GM10248 (cell line): ENCODE data around the gene CADM1.
"Not testable (repeated sequence)": the region's sequence is repeated elsewhere in the genome, so short reads cannot be mapped to it uniquely, and the experiment has no call there.

ENCODE experiments used
- CTCF ChIA-PET: fragments of 300-600 bp; sonication (Branson Sonifier 250); formaldehyde crosslinking; extraction: SDS; loops from one replicate; lab custom pipeline; 2021; ENCODE audit warnings: antibody characterized with exemption; lab: Yijun Ruan, JAX
- POLR2A ChIA-PET: fragments of 350-650 bp; sonication (Branson Sonifier 250); formaldehyde crosslinking; extraction: SDS; loops from one replicate; lab custom pipeline; 2020; ENCODE audit warnings: antibody characterized with exemption; lab: Yijun Ruan, JAX
- DNase-seq: peaks from one replicate; pipeline ENCODE4 v3.0.0; 2012; ENCODE audit errors: extremely low spot score
- CTCF ChIP-seq: IDR thresholded peaks from 2 replicates; pipeline ENCODE4 v1.5.1; 2012; ENCODE audit warnings: mild to moderate bottlenecking, low read depth; ENCODE audit errors: extremely low read depth, missing control alignments, control extremely low read depth

CADM1 gene

DNA sequence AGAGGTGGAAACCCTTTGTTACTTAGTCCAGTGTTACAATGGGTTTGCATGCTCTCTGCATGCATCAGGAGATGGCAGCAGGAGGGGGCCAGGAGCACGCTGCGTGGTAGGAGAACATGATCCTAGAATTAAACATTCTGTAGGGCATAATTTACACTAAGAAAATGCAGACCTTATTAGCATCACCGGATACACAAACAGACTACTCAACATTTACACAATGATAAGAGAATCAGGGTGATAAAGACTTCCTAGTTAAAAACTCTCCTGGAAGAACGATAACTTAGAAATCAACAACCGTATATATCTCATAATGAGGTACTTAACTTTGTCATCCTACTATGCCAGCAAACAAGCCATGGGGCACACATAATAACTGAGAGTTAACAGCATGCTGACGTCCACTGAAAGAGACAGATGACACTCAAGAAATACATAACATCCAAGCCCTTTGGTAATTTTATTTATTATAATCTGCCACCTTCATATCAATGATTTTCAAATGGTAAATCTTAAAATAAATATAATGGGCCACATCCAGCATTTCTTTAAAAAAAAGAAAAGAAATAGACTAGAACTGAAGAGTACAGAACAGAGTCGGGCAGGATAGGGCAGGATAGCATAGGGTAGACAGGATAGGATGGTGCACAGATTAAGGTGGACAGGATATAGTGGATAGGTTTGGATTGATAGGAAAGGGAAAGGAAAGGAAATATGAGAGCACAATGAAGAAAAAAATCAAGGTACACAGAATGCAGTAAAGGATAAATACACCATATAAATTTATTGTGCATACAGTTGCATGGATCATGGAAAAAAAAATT, 27.5 kb downstream of the CADM1 start:
- ChIA-PET CTCF (no interaction called here), POLR2A (no interaction called here)
- no peak for TF ChIP-seq CTCF
- DNase-seq: no peak

DNA sequence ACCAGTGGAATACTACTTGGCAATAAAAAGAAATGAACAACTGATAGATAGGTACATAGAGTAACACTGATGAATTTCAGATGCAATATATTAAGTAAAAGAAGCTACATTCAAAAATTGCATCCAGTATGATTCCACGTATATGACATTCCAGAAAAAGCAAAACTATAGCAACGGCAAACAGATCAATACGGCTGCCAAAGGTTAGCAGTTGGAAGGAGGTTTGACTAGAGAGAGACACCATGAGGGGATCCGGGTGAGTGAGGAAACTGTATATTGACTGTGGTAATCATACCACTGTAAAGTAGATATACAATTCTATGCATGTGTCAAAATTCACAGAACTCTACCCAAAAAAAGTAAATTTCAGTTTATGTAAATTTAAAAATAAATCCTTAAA, 28.7 kb downstream of the CADM1 start:
- DNase-seq: no peak
- no peak for TF ChIP-seq CTCF
- POLR2A ChIA-PET: no interaction called here
- CTCF ChIA-PET: no interaction called here

- POLR2A ChIA-PET, CTCF ChIA-PET, DNase-seq: not testable (repeated sequence)
Observed at GRCh38 chr11:115474306-115474705, 29.9 kb downstream of the CADM1 start.

DNA sequence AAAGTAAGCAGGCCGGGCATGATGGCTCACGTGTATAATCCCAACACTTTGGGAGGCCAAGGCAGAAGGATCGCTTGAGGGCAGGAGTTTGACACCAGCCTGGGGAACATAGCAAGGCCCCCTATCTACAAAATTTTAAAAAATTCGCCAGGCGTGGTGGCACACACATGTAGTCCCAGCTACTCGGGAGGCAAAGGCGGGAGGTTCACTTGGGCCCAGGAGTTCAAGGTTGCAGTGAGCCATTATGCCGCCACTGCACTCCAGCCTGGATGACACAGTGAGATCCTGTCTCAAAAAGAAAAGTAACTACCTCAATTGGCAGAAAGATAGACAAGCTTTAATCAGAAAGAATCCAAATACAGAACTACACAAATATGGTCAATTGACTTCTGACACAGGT, 31.0 kb downstream of the CADM1 start:
- DNase-seq: no peak
- ChIA-PET POLR2A (no interaction called here), CTCF (interaction anchor here (1.2 to 1.6 kb wide), 2 partner anchors 11 to 23 kb away, joined by 4 to 6 read pairs; no protein-coding TSS in a partner anchor)
- TF ChIP-seq CTCF: no peak

- ChIA-PET POLR2A (no interaction called here), CTCF (interaction anchor here (0.7 to 1.6 kb wide), 3 partner anchors 11 to 13 kb away, joined by 3 to 6 read pairs (median 5); no protein-coding TSS in a partner anchor)
- no peak for TF ChIP-seq CTCF
- peak; percentile 24 for DNase-seq
Observed at GRCh38 chr11:115471367-115471766, 32.8 kb downstream of the CADM1 start.

GRCh38 chr11:115470928-115471327, 33.3 kb downstream of the CADM1 start:
- TF ChIP-seq CTCF: no peak
- CTCF ChIA-PET: no interaction called here
- no peak for DNase-seq
- POLR2A ChIA-PET: no interaction called here

DNA sequence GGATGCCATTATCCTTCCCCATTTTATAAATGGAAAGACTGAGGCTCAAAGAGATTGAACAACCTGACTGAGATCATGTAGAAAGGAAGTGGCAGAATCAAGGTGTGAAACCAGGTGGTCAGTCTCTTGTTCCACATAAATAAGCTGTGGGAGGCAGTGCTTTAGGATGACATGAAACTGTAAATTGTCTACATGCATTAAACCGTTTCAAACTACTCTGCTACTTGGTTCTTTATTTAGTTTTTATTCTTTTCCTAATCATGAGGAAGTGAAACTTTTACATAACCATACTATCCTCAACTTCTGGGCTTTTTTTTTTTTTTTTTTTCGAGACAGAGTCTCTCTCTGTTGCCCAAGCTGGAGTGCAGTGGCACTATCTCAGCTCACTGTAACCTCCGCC, 34.9 kb downstream of the CADM1 start:
- no peak for TF ChIP-seq CTCF
- ChIA-PET POLR2A (interaction anchor here (0.7 kb wide), 1 partner anchor 34 kb away, joined by 6 read pairs; no protein-coding TSS in a partner anchor), CTCF (no interaction called here)
- peak; percentile 7 for DNase-seq
